Endodermal cell (in vitro differentiated cells): ENCODE measurements around the gene FZD10. TPM values are rescaled to one million over a fixed set of nuclear protein-coding genes. Genes with fewer than 3 reads are reported as not detected.
A peak's percentile ranks its signal among the peaks of the same experiment; 100 is the strongest.

Source experiments
- DNase-seq: peaks from one replicate; pipeline ENCODE4 v3.0.0-alpha.2; 2017
- H3K27ac ChIP-seq: 2 replicates; pipeline ENCODE4 v1.5.1; 2013; ENCODE audit warnings: mild to moderate bottlenecking, low read depth, low read length, moderate library complexity
- H3K27me3 ChIP-seq: 2 replicates; pipeline ENCODE4 v1.6.1; 2013; ENCODE audit warnings: mild to moderate bottlenecking, low read length, moderate library complexity; ENCODE audit not compliant: insufficient read depth, control insufficient read depth, poor library complexity, severe bottlenecking
- H3K36me3 ChIP-seq: 2 replicates; pipeline ENCODE4 v1.7.0; 2013; ENCODE audit warnings: mild to moderate bottlenecking, low read length, moderate library complexity; ENCODE audit not compliant: control insufficient read depth, insufficient read depth
- H3K4me1 ChIP-seq: one replicate; pipeline ENCODE4 v1.7.0; 2013; ENCODE audit warnings: low read length; ENCODE audit not compliant: control insufficient read depth, insufficient read depth
- H3K4me3 ChIP-seq: 2 replicates; pipeline ENCODE4 v1.5.1; 2013; ENCODE audit warnings: mild to moderate bottlenecking, low read length, moderate library complexity
- H3K9ac ChIP-seq: 2 replicates; pipeline ENCODE4 v1.6.1; 2013; ENCODE audit warnings: mild to moderate bottlenecking, low read length, moderate library complexity; ENCODE audit not compliant: poor library complexity, severe bottlenecking; ENCODE audit errors: extremely low read depth
- H3K9me3 ChIP-seq: 2 replicates; pipeline ENCODE4 v1.6.1; 2013; ENCODE audit warnings: mild to moderate bottlenecking, low read length, moderate library complexity; ENCODE audit not compliant: control insufficient read depth
- H3K27ac Mint-ChIP-seq: 2 replicates; pipeline ENCODE4 v1.8.0; 2020; ENCODE audit warnings: mixed read lengths
- H3K27me3 Mint-ChIP-seq: 2 replicates; pipeline ENCODE4 v1.8.0; 2021; ENCODE audit warnings: mild to moderate bottlenecking, mixed read lengths; ENCODE audit not compliant: insufficient read depth
- H3K36me3 Mint-ChIP-seq: 2 replicates; pipeline ENCODE4 v1.8.0; 2020; ENCODE audit warnings: low read depth, mixed read lengths
- H3K4me1 Mint-ChIP-seq: 2 replicates; pipeline ENCODE4 v1.8.0; 2020; ENCODE audit warnings: mixed read lengths
- H3K4me3 Mint-ChIP-seq: 2 replicates; pipeline ENCODE4 v1.8.0; 2020; ENCODE audit warnings: mild to moderate bottlenecking, moderate library complexity, mixed read lengths
- H3K9me3 Mint-ChIP-seq: 2 replicates; pipeline ENCODE4 v1.8.0; 2020; ENCODE audit warnings: mild to moderate bottlenecking, mixed read lengths
- CTCF ChIP-seq: fragments of 200-600 bp; sonication (generic); conservative IDR thresholded peaks from 2 replicates; pipeline ENCODE4 v1.5.0; 2021; ENCODE audit warnings: antibody characterized with exemption, mild to moderate bottlenecking
- whole genome bisulfite sequencing, 2 experiments: methylation state at CpG; one replicate each; pipeline versions ENCODE4 v1.1.5 to v1.1.7; 2013; ENCODE audit warnings: missing lambda C conversion rate in 2 of 2, mixed read lengths in 1 of 2; ENCODE audit not compliant: insufficient coverage in 1 of 2, insufficient read length in 1 of 2; 5-methylcytosine and 5-hydroxymethylcytosine counted together
- total RNA-seq, 2 donors: library from RNA; stranded (reverse); fragmentation: NEBNext Ultra II Directional in 1 of 2; extraction: Animal tissue kit (Norgen Biotek cat#: 25700) in 1 of 2; gene quantifications; 2 replicates in 1 of 2; 3 replicates in 1 of 2; pipeline ENCODE4 v1.2.1, GENCODE V29; 2021

Gene FZD10
- total RNA-seq, 2 donors from 2014 or later = 0.18 TPM; not detected in 1

DNA sequence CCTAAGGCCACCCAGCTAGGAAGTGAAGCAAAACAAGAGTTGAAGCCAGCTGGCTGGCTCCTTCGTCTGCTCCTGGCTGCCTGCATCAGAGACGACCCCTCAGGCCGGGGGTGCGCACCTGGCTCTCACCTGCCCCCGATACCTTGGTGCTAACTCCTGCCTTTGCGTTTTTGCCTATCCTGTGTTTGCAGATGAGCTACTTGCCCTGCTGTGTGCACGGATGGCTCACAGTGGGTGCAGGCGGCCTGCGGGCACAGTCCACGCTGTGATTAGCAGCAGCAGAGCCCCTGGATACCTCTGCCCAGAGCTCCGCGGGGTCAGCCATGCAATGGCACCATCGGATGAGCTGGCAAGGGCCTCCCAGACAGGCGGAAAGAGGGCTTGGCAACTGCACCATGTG is 31.2 kb upstream of the FZD10 start:
- 82 to 83% methylated on average over 11 to 14 of the region's 14 CpGs for WGBS, 2 experiments

DNA sequence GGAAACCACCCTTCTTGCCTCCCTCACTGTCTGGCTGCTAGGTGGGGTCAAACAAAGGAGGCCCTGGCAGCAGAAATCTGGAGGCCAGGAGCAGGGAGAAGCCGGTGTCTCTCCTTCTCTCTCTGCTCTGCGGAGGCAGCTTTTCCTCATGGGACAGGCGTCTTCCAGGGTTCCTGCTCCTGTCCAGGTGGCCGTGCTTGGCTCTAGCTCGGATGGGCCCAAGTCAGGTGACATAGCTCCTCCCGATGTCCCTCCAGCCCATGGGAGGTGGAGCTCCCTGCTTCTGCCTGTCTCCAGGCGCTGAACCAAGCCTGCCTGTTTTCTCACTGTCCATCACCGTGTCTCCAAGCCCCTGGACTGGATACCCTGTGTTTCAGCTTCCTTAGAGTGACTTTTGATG is 30.5 kb upstream of the FZD10 start:
- WGBS, 2 experiments = 81 to 84% methylated on average over 7 to 8 of the region's 8 CpGs
- no peak for TF ChIP-seq CTCF
- peak; percentile 78 for DNase-seq
- Mint-ChIP-seq H3K27ac (no peak overlapping the region), H3K27me3 (peaks cover 85% of the 10 kb centered on the region), H3K4me1 (no peaks in the 10 kb centered on the region), H3K9me3 (no peaks in the 10 kb centered on the region), H3K4me3 (no peak overlapping the region), H3K36me3 (no peaks in the 10 kb centered on the region)
- Histone ChIP-seq H3K27me3 (peaks cover 49% of the 10 kb centered on the region), H3K4me1 (no peaks in the 10 kb centered on the region), H3K9me3 (no peaks in the 10 kb centered on the region), H3K27ac (no peak overlapping the region), H3K36me3 (no peaks in the 10 kb centered on the region), H3K9ac (no peak overlapping the region), H3K4me3 (no peak overlapping the region)

More for the DNA sequence above, 31.2 kb upstream of the FZD10 start:
- H3K27ac Mint-ChIP-seq = no peak overlapping the region
- Histone ChIP-seq H3K36me3 (no peaks in the 10 kb centered on the region), H3K27me3 (peaks cover 41% of the 10 kb centered on the region), H3K4me3 (no peak overlapping the region), H3K9ac (no peak overlapping the region), H3K27ac (no peak overlapping the region), H3K9me3 (no peaks in the 10 kb centered on the region), H3K4me1 (no peaks in the 10 kb centered on the region)
- no peak overlapping the region for H3K4me3 Mint-ChIP-seq
- H3K9me3 Mint-ChIP-seq = no peaks in the 10 kb centered on the region
- no peaks in the 10 kb centered on the region for H3K36me3 Mint-ChIP-seq
- no peak for DNase-seq
- peaks cover 80% of the 10 kb centered on the region for H3K27me3 Mint-ChIP-seq
- no peaks in the 10 kb centered on the region for H3K4me1 Mint-ChIP-seq
- no peak for TF ChIP-seq CTCF

GRCh38 chr12:130132831-130133511 is 29.3 kb upstream of the FZD10 start:
- Histone ChIP-seq H3K4me1 (no peaks in the 10 kb centered on the region), H3K9ac (no peak overlapping the region), H3K27me3 (peaks cover 60% of the 10 kb centered on the region), H3K36me3 (no peaks in the 10 kb centered on the region), H3K4me3 (no peak overlapping the region), H3K9me3 (no peaks in the 10 kb centered on the region), H3K27ac (no peak overlapping the region)
- no peak overlapping the region for H3K4me3 Mint-ChIP-seq
- TF ChIP-seq CTCF = no peak
- H3K9me3 Mint-ChIP-seq = no peaks in the 10 kb centered on the region
- peaks cover 88% of the 10 kb centered on the region for H3K27me3 Mint-ChIP-seq
- WGBS, 2 experiments = 56 to 68% methylated on average over 6 to 14 of the region's 14 CpGs
- no peak overlapping the region for H3K27ac Mint-ChIP-seq
- H3K4me1 Mint-ChIP-seq = no peaks in the 10 kb centered on the region
- DNase-seq = no peak
- no peaks in the 10 kb centered on the region for H3K36me3 Mint-ChIP-seq
